DMS114 treated with DMSO at 0.1 percent for 48 hours (cell line): ENCODE results near the gene GOLPH3.

Experiments
- DNase-seq: peaks from one replicate; lab custom pipeline; 2025; ENCODE audit not compliant: unreplicated experiment; lab: John Stamatoyannopoulos, UW

The GOLPH3 gene

DNA sequence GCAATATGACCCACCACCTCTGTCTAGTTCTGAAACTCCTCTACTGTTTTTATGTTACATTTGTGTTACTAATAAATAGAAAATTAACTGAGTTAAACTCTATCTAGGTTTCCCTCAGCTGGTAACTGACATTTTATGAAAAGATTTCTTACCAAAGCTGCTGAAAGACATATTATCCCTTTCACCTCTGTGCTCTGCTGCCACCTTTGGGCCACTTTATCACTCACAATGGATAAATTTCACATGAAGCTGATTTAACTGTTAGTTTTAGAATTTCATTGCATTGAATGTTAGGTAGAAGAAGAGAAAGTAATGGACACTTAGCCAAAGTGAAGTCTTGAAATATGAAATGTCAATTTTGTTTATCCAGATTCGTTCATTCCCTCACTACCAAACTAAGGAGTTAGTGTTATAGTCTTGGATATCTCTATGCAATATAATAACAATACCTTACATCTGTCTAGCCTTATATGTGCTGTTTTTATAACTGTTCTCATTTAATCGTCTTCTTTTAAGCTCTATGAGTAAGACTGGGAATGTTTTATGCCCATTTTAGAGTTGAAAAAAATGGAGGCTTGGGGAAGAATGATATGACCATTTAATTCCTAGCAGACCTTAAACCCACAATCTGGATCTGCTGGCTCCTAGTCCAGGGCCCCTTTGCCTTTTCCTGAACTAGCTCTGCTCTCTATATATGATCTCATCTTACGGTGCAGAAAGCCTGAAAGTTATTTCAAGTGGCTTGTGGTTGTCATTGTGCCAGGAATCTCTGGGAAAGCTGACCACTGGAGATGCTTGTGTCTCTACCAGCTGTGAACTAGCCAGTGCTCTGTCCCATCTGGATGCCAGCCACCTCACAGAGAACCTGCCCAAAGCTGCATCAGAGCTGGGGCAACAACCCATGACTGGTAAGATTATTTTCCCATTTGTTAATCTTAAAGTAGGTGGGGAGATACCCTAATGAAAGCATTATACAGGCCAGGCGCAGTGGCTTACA lies 97.1 kb downstream of the GOLPH3 start:
- peak; percentile 24 for DNase-seq
